Suprapubic skin (tissue), 3 donors: ENCODE measurements around the gene TRIP12.

ENCODE experiments used
- CTCF ChIP-seq, 2 donors: fragments of 200-600 bp in 1 of 2; fragments of 450-650 bp in 1 of 2; sonication (generic) in 1 of 2; IDR thresholded peaks; one replicate each; pipeline ENCODE4 v1.5.1; 2016 to 2019; ENCODE audit warnings: antibody characterized with exemption in 2 of 2, mild to moderate bottlenecking in 1 of 2, moderate library complexity in 1 of 2
- POLR2A ChIP-seq, 2 donors: fragments of 450-650 bp; IDR thresholded peaks; one replicate each; pipeline ENCODE4 v1.6.1; 2017; ENCODE audit warnings: antibody characterized with exemption in 2 of 2, mild to moderate bottlenecking in 2 of 2, moderate library complexity in 2 of 2

- TF ChIP-seq POLR2A (IDR thresholded peaks at IDR 0.05): no peak
- no peak for TF ChIP-seq CTCF (IDR thresholded peaks at IDR 0.05)
These were observed 106.5 kb downstream of the TRIP12 start for GRCh38 chr2:229815342-229815741.
